Measurements from ENCODE around the gene SORBS2. TPM values are rescaled to one million over a fixed set of nuclear protein-coding genes. Genes with fewer than 3 reads are reported as not detected.
A peak's percentile ranks its signal among the peaks of the same experiment; 100 is the strongest.
"Not testable (repeated sequence)": the region's sequence is repeated elsewhere in the genome, so short reads cannot be mapped to it uniquely, and the experiment has no call there.

The SORBS2 gene
- total RNA-seq, 1 experiment from 2014 or later, result 0.10 TPM

- no peak for DNase-seq
- H3K4me3 ChIP-seq, result no peak overlapping the region
- no peaks in the 10 kb centered on the region for H3K9me3 ChIP-seq
- no peaks in the 10 kb centered on the region for H3K36me3 ChIP-seq
- no peaks in the 10 kb centered on the region for H3K27me3 ChIP-seq
Observed at GRCh38 chr4:185566425-185566824, 245.6 kb downstream of the SORBS2 start.

GRCh38 chr4:185565696-185566095 is 246.3 kb downstream of the SORBS2 start:
- DNase-seq, result no peak
- Histone ChIP-seq H3K9me3 (no peaks in the 10 kb centered on the region), H3K36me3 (no peaks in the 10 kb centered on the region)

GRCh38 chr4:185564349-185564748 is 247.6 kb downstream of the SORBS2 start:
- DNase-seq, result no peak
- H3K27me3 ChIP-seq, result no peaks in the 10 kb centered on the region
- no peaks in the 10 kb centered on the region for H3K36me3 ChIP-seq
- H3K9me3 ChIP-seq, result no peaks in the 10 kb centered on the region
- H3K4me3 ChIP-seq, result no peak overlapping the region

More at GRCh38 chr4:185565696-185566095, 246.3 kb downstream of the SORBS2 start:
- no peaks in the 10 kb centered on the region for H3K27me3 ChIP-seq
- H3K4me3 ChIP-seq, result no peak overlapping the region

- no peak for DNase-seq
- Histone ChIP-seq H3K27me3 (no peaks in the 10 kb centered on the region), H3K9me3 (no peaks in the 10 kb centered on the region), H3K4me3 (no peak overlapping the region), H3K36me3 (no peaks in the 10 kb centered on the region)
Observed at GRCh38 chr4:185562531-185562930, 249.5 kb downstream of the SORBS2 start.

- H3K9me3 ChIP-seq, result no peaks in the 10 kb centered on the region
- no peaks in the 10 kb centered on the region for H3K36me3 ChIP-seq
- no peak for DNase-seq
- H3K4me3 ChIP-seq, result no peak overlapping the region
- H3K27me3 ChIP-seq, result no peaks in the 10 kb centered on the region
Observed at GRCh38 chr4:185560316-185560715, 251.7 kb downstream of the SORBS2 start.

- Histone ChIP-seq H3K36me3 (no peaks in the 10 kb centered on the region), H3K9me3 (no peaks in the 10 kb centered on the region), H3K27me3 (no peaks in the 10 kb centered on the region), H3K4me3 (no peak overlapping the region)
- DNase-seq, result peak; percentile 76
Observed at GRCh38 chr4:185559915-185560281, 252.1 kb downstream of the SORBS2 start.

- not testable (repeated sequence) for DNase-seq, H3K27me3 ChIP-seq, H3K36me3 ChIP-seq, H3K9me3 ChIP-seq, H3K4me3 ChIP-seq
Observed at GRCh38 chr4:185559251-185559914, 252.6 kb downstream of the SORBS2 start.

- H3K27me3 ChIP-seq, result no peaks in the 10 kb centered on the region
- no peak for DNase-seq
Observed at GRCh38 chr4:185554365-185555126, 257.4 kb downstream of the SORBS2 start.

GRCh38 chr4:185552254-185552653 is 259.7 kb downstream of the SORBS2 start:
- no peak for DNase-seq
- Histone ChIP-seq H3K4me3 (no peak overlapping the region), H3K36me3 (no peaks in the 10 kb centered on the region), H3K9me3 (no peaks in the 10 kb centered on the region), H3K27me3 (no peaks in the 10 kb centered on the region)

More at GRCh38 chr4:185554365-185555126, 257.4 kb downstream of the SORBS2 start:
- Histone ChIP-seq H3K4me3 (no peak overlapping the region), H3K9me3 (no peaks in the 10 kb centered on the region), H3K36me3 (no peaks in the 10 kb centered on the region)

GRCh38 chr4:185550933-185551332 is 261.1 kb downstream of the SORBS2 start:
- H3K27me3 ChIP-seq, result no peaks in the 10 kb centered on the region
- DNase-seq, result no peak

GRCh38 chr4:185549095-185549639 is 262.8 kb downstream of the SORBS2 start:
- Histone ChIP-seq H3K36me3 (no peaks in the 10 kb centered on the region), H3K4me3 (no peak overlapping the region), H3K27me3 (no peaks in the 10 kb centered on the region), H3K9me3 (no peaks in the 10 kb centered on the region)
- DNase-seq, result no peak

More at GRCh38 chr4:185550933-185551332, 261.1 kb downstream of the SORBS2 start:
- Histone ChIP-seq H3K9me3 (no peaks in the 10 kb centered on the region), H3K4me3 (no peak overlapping the region), H3K36me3 (no peaks in the 10 kb centered on the region)

GRCh38 chr4:185548587-185548986 is 263.4 kb downstream of the SORBS2 start:
- Histone ChIP-seq H3K27me3 (no peaks in the 10 kb centered on the region), H3K36me3 (no peaks in the 10 kb centered on the region), H3K4me3 (no peak overlapping the region), H3K9me3 (no peaks in the 10 kb centered on the region)
- no peak for DNase-seq

- H3K9me3 ChIP-seq, result no peaks in the 10 kb centered on the region
- H3K36me3 ChIP-seq, result no peaks in the 10 kb centered on the region
- no peak overlapping the region for H3K4me3 ChIP-seq
- DNase-seq, result no peak
- H3K27me3 ChIP-seq, result no peaks in the 10 kb centered on the region
Observed at GRCh38 chr4:185546335-185546734, 265.7 kb downstream of the SORBS2 start.

GRCh38 chr4:185542626-185543315 is 269.2 kb downstream of the SORBS2 start:
- DNase-seq, result peak; percentile 53
- Histone ChIP-seq H3K36me3 (no peaks in the 10 kb centered on the region), H3K4me3 (no peak overlapping the region), H3K9me3 (no peaks in the 10 kb centered on the region), H3K27me3 (no peaks in the 10 kb centered on the region)

GRCh38 chr4:185541251-185541727 is 270.7 kb downstream of the SORBS2 start:
- no peaks in the 10 kb centered on the region for H3K9me3 ChIP-seq
- H3K36me3 ChIP-seq, result no peaks in the 10 kb centered on the region
- H3K4me3 ChIP-seq, result no peak overlapping the region
- H3K27me3 ChIP-seq, result no peaks in the 10 kb centered on the region
- DNase-seq, result no peak

- DNase-seq, result no peak
- H3K4me3 ChIP-seq, result no peak overlapping the region
- H3K9me3 ChIP-seq, result no peaks in the 10 kb centered on the region
- no peaks in the 10 kb centered on the region for H3K36me3 ChIP-seq
- 0 out of 2 replicates have a peak, but pooled peaks cover 2% of the 10 kb centered on the region for H3K27me3 ChIP-seq
Observed at GRCh38 chr4:185540487-185541120, 271.4 kb downstream of the SORBS2 start.
